ENCODE data around the gene FBLL1. TPM values are rescaled to one million over a fixed set of nuclear protein-coding genes. Genes with fewer than 3 reads are reported as not detected.
"Not testable (repeated sequence)": the region's sequence is repeated elsewhere in the genome, so short reads cannot be mapped to it uniquely, and the experiment has no call there.

Gene FBLL1
- total and polyA plus RNA-seq, 2 experiments from 2014 or later, result 2.3 to 6.0 TPM

- H3K27ac Mint-ChIP-seq; H3K4me3 Mint-ChIP-seq; H3F3A ChIP-seq (replicated peaks; ENCODE audit: low read depth); H3K4me3 ChIP-seq; H3K9me2 ChIP-seq (ENCODE audit: insufficient read depth); H4K20me1 ChIP-seq (replicated peaks; ENCODE audit: insufficient read depth); ATAC-seq; DNase-seq (ENCODE audit: low spot score); H3K4me2 ChIP-seq; H3K27ac ChIP-seq (ENCODE audit: low read depth); H3K36me3 ChIP-seq (ENCODE audit: insufficient read depth); H2AFZ ChIP-seq; H3K79me2 ChIP-seq (replicated peaks; ENCODE audit: insufficient read depth): not testable (repeated sequence)
- Mint-ChIP-seq H3K27me3 (ENCODE audit: insufficient read depth, low read depth, poor library complexity) (peaks cover 21% of the 10 kb centered on the region), H3K4me1 (peaks cover 28% of the 10 kb centered on the region), H3K9me3 (peaks cover 12% of the 10 kb centered on the region; the same call in 2 of the 3 replicates), H3K36me3 (ENCODE audit: low read depth) (peaks cover 12% of the 10 kb centered on the region)
- peaks cover 21% of the 10 kb centered on the region for H3K4me1 ChIP-seq (ENCODE audit: insufficient read depth)
- peaks cover 16% of the 10 kb centered on the region for H3K27me3 ChIP-seq (ENCODE audit: insufficient read depth)
Measured at GRCh38 chr5:168534351-168534750, 5.2 kb downstream of the FBLL1 start.

- H3K9me3 Mint-ChIP-seq, result no peaks in the 10 kb centered on the region
- Histone ChIP-seq H3K79me2 (replicated peaks; ENCODE audit: insufficient read depth) (no peaks in the 10 kb centered on the region), H3K4me2 (no peak overlapping the region), H3K4me1 (ENCODE audit: insufficient read depth) (peaks cover 7% of the 10 kb centered on the region), H3F3A (replicated peaks; ENCODE audit: low read depth) (0 out of 2 replicates have a peak, but pooled peaks cover 3% of the 10 kb centered on the region), H3K36me3 (ENCODE audit: insufficient read depth) (no peaks in the 10 kb centered on the region), H3K27ac (ENCODE audit: low read depth) (no peak overlapping the region), H2AFZ (no peak overlapping the region), H3K27me3 (ENCODE audit: insufficient read depth) (no peaks in the 10 kb centered on the region), H3K4me3 (no peak overlapping the region), H3K9me2 (ENCODE audit: insufficient read depth) (no peaks in the 10 kb centered on the region), H4K20me1 (replicated peaks; ENCODE audit: insufficient read depth) (no peaks in the 10 kb centered on the region)
- no peak overlapping the region for H3K4me3 Mint-ChIP-seq
- peaks cover 8% of the 10 kb centered on the region for H3K27me3 Mint-ChIP-seq (ENCODE audit: insufficient read depth, low read depth, poor library complexity)
- peaks cover 8% of the 10 kb centered on the region for H3K4me1 Mint-ChIP-seq
- no peak overlapping the region for H3K27ac Mint-ChIP-seq
- ATAC-seq, result no peak
- no peak for DNase-seq (ENCODE audit: low spot score)
- no peaks in the 10 kb centered on the region for H3K36me3 Mint-ChIP-seq (ENCODE audit: low read depth)
- TF ChIP-seq CTCF (conservative IDR thresholded peaks at IDR 0.05; ENCODE audit: low read depth in 2 of 2) (no peak), ZNF462 (CRISPR knock-in tag; IDR thresholded peaks at IDR 0.05) (no peak), EZH2phosphoT487 (IDR thresholded peaks at IDR 0.05; ENCODE audit: unreplicated experiment) (no peak), ZNF114 (CRISPR knock-in tag; IDR thresholded peaks at IDR 0.05) (no peak), ETS1 (IDR thresholded peaks at IDR 0.05) (no peak), REST (IDR thresholded peaks at IDR 0.05; ENCODE audit: unreplicated experiment) (no peak), JUNB (IDR thresholded peaks at IDR 0.05; ENCODE audit: unreplicated experiment) (no peak), STAT1 (IDR thresholded peaks at IDR 0.05; ENCODE audit: unreplicated experiment) (no peak), CREB1 (CRISPR knock-in tag; IDR thresholded peaks at IDR 0.05; ENCODE audit: low read depth) (no peak), ZNF331 (CRISPR knock-in tag; IDR thresholded peaks at IDR 0.05; ENCODE audit: low read depth) (no peak)
Measured at GRCh38 chr5:168537176-168537575, 8.1 kb downstream of the FBLL1 start.

Measured in GM23338 (cell line).